ENCODE data around the gene ABCC6. TPM values are rescaled to one million over a fixed set of nuclear protein-coding genes. Genes with fewer than 3 reads are reported as not detected.

ABCC6 gene
- total and polyA plus RNA-seq, 2 of the 4 experiments (the other 2 are of a cell fraction) = 0.36 to 1.3 TPM

- TF ChIP-seq RCOR1 (IDR thresholded peaks at IDR 0.05; ENCODE audit: insufficient replicate concordance, low read length) = no peak
Measured at GRCh38 chr16:16118337-16118736, 105.0 kb downstream of the ABCC6 start (continued).

DNA sequence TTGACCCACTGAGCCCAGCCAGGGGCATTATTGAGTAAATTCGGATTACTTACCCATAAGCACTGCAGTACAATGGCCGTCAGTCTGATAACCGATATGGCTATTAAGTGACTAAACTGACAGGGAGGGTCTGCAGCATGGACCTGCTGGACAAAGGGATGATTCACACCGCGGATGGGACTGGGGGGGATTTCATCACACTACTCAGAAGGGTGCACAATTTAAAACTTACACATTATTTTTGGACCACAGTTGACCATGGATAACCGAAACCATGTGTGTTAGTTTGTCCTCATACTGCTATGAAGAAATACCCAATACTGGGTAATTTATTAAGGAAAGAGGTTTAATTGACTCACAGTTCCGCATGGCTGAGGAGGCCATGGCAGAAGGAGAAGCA lies 106.5 kb downstream of the ABCC6 start:
- peaks cover 41 to 64% of the 10 kb centered on the region in 2 experiments for H3K79me1 ChIP-seq (ENCODE audit: low read depth in 1 of 2, low read length in 2 of 2)
- H2BK5ac ChIP-seq (ENCODE audit: low read depth, low read length, poor library complexity, severe bottlenecking) = no peak overlapping the region
- no peak overlapping the region for H3K23ac ChIP-seq (ENCODE audit: low read depth, low read length)
- H3K4me3 ChIP-seq (ENCODE audit: insufficient read depth, low read depth, low read length) = no peak overlapping the region
- TF ChIP-seq SMC3 (IDR thresholded peaks at IDR 0.05; ENCODE audit: low read depth, low read length) = no peak
- no peak for TF ChIP-seq RFX5 (IDR thresholded peaks at IDR 0.05; ENCODE audit: low read depth, low read length)
- TF ChIP-seq CTCF (conservative IDR thresholded peaks at IDR 0.05; ENCODE audit: low read depth, low read length) = no peak
- TF ChIP-seq RCOR1 (IDR thresholded peaks at IDR 0.05; ENCODE audit: insufficient replicate concordance, low read length) = no peak
- no peak for TF ChIP-seq POLR2A (IDR thresholded peaks at IDR 0.05; ENCODE audit: low read depth, low read length)
- TF ChIP-seq FOS (IDR thresholded peaks at IDR 0.05; ENCODE audit: low read depth, low read length) = no peak
- in situ Hi-C loops (cut with MboI; ENCODE audit: low sequenced_read_pairs) (no loop called here), intact Hi-C loops (cut with micrococcal nuclease) (no loop called here), dilution Hi-C loops (cut with HindIII; ENCODE audit: low sequenced_read_pairs, unreplicated experiment) (no loop called here)
- peaks cover 8% of the 10 kb centered on the region; the same call in 1 of the 2 replicates for H3K9me1 ChIP-seq (ENCODE audit: insufficient read depth, low read length)
- H4K5ac ChIP-seq (ENCODE audit: low read depth, low read length) = no peak overlapping the region
- TSS peak; percentile 4 for BruUV-seq (replicated peaks)
- no peak overlapping the region for H4K8ac ChIP-seq (ENCODE audit: low read depth in 2 of 2, low read length in 2 of 2)
- H3K14ac ChIP-seq (replicated peaks; ENCODE audit: low read depth, low read length) = no peak overlapping the region
- no peak overlapping the region for H2AK9ac ChIP-seq (replicated peaks; ENCODE audit: low read depth, low read length, poor library complexity)
- peaks cover 14% of the 10 kb centered on the region for H4K20me1 ChIP-seq (ENCODE audit: insufficient read depth, low read length)
- no peaks in the 10 kb centered on the region for H3K27me3 ChIP-seq (ENCODE audit: control insufficient read depth, insufficient read depth, low read length)
- ChIA-PET CTCF (no interaction called here), POLR2A (ENCODE audit: unreplicated experiment) (no interaction called here)
- H3K4ac ChIP-seq (ENCODE audit: low read depth, low read length) = no peak overlapping the region
- no peak overlapping the region for H2AFZ ChIP-seq (replicated peaks; ENCODE audit: low read length, poor library complexity)
- H4K91ac ChIP-seq (ENCODE audit: insufficient read depth, low read depth, low read length) = no peak overlapping the region
- H2BK20ac ChIP-seq (ENCODE audit: low read depth, low read length) = no peak overlapping the region
- no peak overlapping the region for H3K18ac ChIP-seq (ENCODE audit: low read depth, low read length)
- no peak overlapping the region for H3K9ac ChIP-seq (ENCODE audit: low read depth, low read length)
- no peaks in the 10 kb centered on the region for H3K4me1 ChIP-seq (ENCODE audit: control insufficient read depth, insufficient read depth, low read length)
- H3K27ac ChIP-seq (ENCODE audit: insufficient read depth, low read length) = no peak overlapping the region
- peaks cover 80% of the 10 kb centered on the region for H3K36me3 ChIP-seq (ENCODE audit: control insufficient read depth, insufficient read depth, low read length)
- peaks cover 5% of the 10 kb centered on the region; the same call in 1 of the 2 replicates for H3K9me3 ChIP-seq (ENCODE audit: control insufficient read depth, insufficient read depth, low read length)
- H2BK15ac ChIP-seq (ENCODE audit: low read depth, low read length) = no peak overlapping the region
- no peak for ATAC-seq (ENCODE audit: low read depth)
- H3K56ac ChIP-seq (ENCODE audit: extremely low read depth, insufficient read depth, low read length) = no peak overlapping the region
- DNase-seq = no peak
- H2AK5ac ChIP-seq (ENCODE audit: low read depth, low read length) = no peak overlapping the region
- H2BK120ac ChIP-seq (ENCODE audit: low read depth, low read length) = no peak overlapping the region
- no peak overlapping the region for H3K4me2 ChIP-seq (ENCODE audit: low read depth, low read length)
- 100% methylated on average over 2 of the region's 7 CpGs; no CpG with 5 or more reads in 1 of the 2 experiments for WGBS, 2 experiments (ENCODE audit: extremely low coverage in 2 of 2, insufficient read length in 1 of 2)

Measured in IMR-90 (cell line).